Gastroesophageal sphincter (tissue), 3 donors: Measurements from ENCODE around the gene GPR149.

Source experiments
- CTCF ChIP-seq, 4 experiments: fragments of 200-600 bp in 2 of 4; fragments of 450-650 bp in 2 of 4; sonication (generic) in 1 of 4; IDR thresholded peaks; one replicate each; pipeline ENCODE4 v1.5.1; 2017 to 2019; ENCODE audit warnings: antibody characterized with exemption in 4 of 4, mild to moderate bottlenecking in 2 of 4, moderate library complexity in 2 of 4
- EP300 ChIP-seq: sonication (generic); formaldehyde crosslinking; IDR thresholded peaks from one replicate; pipeline ENCODE4 v1.6.1; 2017; ENCODE audit warnings: antibody characterized with exemption, mild to moderate bottlenecking
- POLR2A ChIP-seq, 2 donors: fragments of 450-650 bp; IDR thresholded peaks; one replicate each; pipeline ENCODE4 v1.6.1; 2017; ENCODE audit warnings: antibody characterized with exemption in 2 of 2, mild to moderate bottlenecking in 2 of 2, moderate library complexity in 1 of 2
- POLR2AphosphoS5 ChIP-seq: sonication (generic); formaldehyde crosslinking; IDR thresholded peaks from one replicate; pipeline ENCODE4 v1.6.1; 2017; ENCODE audit warnings: antibody characterized with exemption

GRCh38 chr3:154427685-154428285 is 2.2 kb downstream of the GPR149 start:
- TF ChIP-seq CTCF (IDR thresholded peaks at IDR 0.05) (no peak), POLR2A (IDR thresholded peaks at IDR 0.05) (no peak), POLR2AphosphoS5 (no peak), EP300 (no peak)
